ENCODE data around the gene ANO1.

Gene ANO1

DNA sequence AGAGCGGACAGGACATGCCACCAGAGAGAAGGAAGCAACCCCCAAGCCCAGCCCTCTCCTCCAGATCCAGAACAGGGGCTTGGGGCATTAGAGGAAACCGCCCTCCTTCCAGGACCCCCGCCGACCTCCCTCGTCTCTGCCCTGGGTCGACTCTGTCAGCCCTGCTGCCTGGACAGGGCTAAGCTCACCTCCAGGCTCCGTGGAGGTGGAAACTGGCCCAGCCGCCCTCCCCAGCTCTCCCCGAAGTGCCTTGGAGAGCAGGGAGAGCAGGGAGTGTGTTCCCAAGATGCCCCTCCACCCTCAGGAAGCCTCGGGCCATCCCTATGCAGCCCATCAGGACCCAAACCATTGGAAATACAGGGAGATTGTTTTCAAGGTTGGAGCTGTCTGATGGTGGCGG lies 26.8 kb downstream of the ANO1 start:
- no peak for TF ChIP-seq CTCF (IDR thresholded peaks at IDR 0.05)

DNA sequence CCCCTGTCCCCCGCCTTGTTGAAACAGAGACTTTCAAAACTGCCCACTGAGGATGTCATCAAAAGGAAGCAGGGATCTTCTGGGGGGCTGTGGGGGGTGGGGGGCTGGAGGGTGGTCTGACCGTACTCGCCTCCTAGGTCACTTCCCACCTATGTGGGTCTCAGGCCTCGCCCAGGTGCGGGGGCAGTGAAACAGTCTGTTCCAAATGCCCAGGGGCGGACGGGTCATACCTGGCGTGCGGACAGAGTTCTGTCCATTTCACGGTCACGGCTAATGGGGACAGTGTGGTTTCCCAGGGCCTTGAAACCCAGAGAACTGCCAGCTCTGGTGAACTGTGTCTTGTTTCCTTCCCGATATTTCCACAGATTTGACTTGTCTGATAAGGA lies 27.2 kb downstream of the ANO1 start:
- TF ChIP-seq CTCF (IDR thresholded peaks at IDR 0.05): no peak

DNA sequence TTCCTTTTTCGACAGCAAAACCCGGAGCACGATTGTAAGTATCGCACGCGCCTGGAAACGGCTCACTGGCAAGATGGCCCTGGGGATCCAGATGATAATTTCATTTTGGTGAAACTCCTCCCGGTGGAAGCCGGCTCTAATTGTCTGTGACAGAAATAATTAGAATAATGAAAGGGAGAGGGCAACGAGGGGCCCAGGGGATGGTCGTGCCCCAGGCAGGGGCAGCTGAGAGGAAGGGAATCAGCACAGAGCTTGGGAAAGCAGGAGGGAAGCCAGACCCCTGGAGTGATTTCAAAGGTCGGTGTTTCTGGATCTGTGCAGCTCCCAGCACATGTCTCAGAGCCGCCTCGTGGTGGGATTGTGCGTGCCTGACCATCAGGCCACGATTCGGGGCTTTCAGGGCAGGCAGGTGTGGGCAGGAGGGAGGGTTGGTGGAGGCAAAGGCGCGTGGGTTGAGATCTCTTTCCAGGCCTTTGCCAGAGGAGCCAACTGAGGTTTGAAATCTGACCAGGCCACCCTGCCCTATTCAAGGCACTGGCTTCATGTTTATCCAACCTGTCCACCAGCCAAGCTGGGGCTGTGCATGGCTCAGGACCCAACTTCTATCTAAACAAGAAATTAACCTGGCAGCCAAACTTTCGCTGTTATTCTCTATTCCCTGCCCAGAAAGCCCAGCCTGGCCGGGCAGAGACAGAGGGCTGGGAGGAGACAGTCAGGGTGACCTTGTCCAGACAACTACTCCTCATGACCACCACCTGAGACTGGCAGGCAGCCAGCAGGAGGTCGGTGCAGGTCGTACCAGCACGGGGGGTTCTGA lies 27.8 kb downstream of the ANO1 start:
- no peak for TF ChIP-seq CTCF (IDR thresholded peaks at IDR 0.05)

- no peak for TF ChIP-seq CTCF (IDR thresholded peaks at IDR 0.05)
Observed at GRCh38 chr11:70106757-70107156, 28.6 kb downstream of the ANO1 start.

GRCh38 chr11:70107191-70107590 lies 29.1 kb downstream of the ANO1 start:
- no peak for TF ChIP-seq CTCF (IDR thresholded peaks at IDR 0.05)

- no peak for TF ChIP-seq CTCF (IDR thresholded peaks at IDR 0.05)
Observed at GRCh38 chr11:70107756-70108155, 29.6 kb downstream of the ANO1 start.

GRCh38 chr11:70108250-70108649 lies 30.1 kb downstream of the ANO1 start:
- no peak for TF ChIP-seq CTCF (IDR thresholded peaks at IDR 0.05)

DNA sequence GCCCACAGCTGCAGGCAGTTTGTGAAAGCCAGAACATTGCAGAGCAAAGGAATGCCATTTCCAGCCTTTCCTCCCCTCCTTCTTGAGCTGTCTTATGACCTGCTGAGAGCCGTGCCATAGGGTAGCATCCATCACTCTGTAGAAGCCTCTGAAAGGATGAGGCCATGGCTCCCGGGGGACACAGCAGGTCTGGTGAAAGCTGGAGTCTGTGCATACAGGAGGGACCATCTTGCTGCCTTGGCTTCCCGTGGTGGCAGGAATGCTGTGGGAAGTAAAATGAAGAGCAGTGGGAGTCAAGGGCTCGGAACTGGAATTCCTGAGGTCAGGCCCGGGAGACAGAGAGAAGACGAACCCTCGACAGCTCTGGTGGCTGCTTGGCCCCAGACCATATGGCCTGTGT lies 30.9 kb downstream of the ANO1 start:
- TF ChIP-seq CTCF (IDR thresholded peaks at IDR 0.05): no peak
